Superior temporal gyrus (tissue), 1 donor: ENCODE data around the gene DPH6.
"Not testable (repeated sequence)": the region's sequence is repeated elsewhere in the genome, so short reads cannot be mapped to it uniquely, and the experiment has no call there.

ENCODE experiments used
- DNase-seq: peaks from one replicate; pipeline ENCODE4 v3.0.0-alpha.2; 2016; ENCODE audit errors: extremely low spot score

The DPH6 gene, protein sequence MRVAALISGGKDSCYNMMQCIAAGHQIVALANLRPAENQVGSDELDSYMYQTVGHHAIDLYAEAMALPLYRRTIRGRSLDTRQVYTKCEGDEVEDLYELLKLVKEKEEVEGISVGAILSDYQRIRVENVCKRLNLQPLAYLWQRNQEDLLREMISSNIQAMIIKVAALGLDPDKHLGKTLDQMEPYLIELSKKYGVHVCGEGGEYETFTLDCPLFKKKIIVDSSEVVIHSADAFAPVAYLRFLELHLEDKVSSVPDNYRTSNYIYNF

GRCh38 chr15:35545824-35546510 lies at the start of gene DPH6:
Gene DPH6 (minus strand): TSS chr15:35546165. CDS start chr15:35546141, 24 bp downstream.
- DNase-seq: peak; percentile 75

GRCh38 chr15:35595656-35596055 lies 49.7 kb upstream of the DPH6 start:
- DNase-seq: no peak

- not testable (repeated sequence) for DNase-seq
Measured at GRCh38 chr15:35591987-35592386, 46.0 kb upstream of the DPH6 start.

- DNase-seq: no peak
Measured at GRCh38 chr15:35583863-35584528, 38.0 kb upstream of the DPH6 start.

- no peak for DNase-seq
Measured at GRCh38 chr15:35580606-35581005, 34.6 kb upstream of the DPH6 start.

DNA sequence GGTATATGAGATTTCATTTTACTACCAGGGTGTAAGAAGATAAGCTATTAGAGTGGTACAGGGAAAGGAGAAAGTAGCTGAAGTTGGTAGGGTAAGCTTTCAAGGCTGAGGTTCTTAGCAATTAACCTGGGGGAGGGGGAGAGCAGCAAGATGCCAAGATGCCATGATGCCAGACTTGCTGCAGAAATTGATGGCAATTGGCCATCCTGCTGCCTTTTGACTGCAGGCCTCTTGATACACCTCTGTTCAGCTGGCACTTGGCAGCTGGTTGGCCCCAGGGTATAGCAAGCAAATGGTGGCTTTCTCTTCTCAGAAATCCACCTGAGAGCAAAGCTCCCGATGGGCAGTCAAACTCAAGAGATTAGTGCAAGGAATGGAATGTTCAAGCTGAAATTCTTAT lies 21.4 kb upstream of the DPH6 start:
- no peak for DNase-seq

DNA sequence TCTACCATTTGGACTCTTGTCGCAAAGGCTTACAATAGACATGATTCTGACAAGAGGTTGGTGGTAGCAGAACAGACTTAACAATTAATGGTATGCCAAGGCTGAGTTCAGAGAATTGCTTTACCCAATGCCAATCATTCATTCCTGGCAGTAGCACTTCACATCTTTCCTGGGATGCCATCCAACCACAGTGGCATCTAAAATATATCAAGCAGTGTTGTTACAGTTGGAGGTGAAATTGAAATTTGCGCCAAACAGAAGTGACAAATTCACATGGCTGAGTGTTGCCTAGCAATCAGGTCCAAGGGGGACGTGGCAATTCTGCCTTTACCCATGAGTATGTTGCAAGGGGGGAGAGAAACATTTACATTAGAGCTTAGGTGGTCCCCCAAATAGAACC lies 21.0 kb upstream of the DPH6 start:
- no peak for DNase-seq

- no peak for DNase-seq
Measured at GRCh38 chr15:35565901-35566300, 19.9 kb upstream of the DPH6 start.

DNA sequence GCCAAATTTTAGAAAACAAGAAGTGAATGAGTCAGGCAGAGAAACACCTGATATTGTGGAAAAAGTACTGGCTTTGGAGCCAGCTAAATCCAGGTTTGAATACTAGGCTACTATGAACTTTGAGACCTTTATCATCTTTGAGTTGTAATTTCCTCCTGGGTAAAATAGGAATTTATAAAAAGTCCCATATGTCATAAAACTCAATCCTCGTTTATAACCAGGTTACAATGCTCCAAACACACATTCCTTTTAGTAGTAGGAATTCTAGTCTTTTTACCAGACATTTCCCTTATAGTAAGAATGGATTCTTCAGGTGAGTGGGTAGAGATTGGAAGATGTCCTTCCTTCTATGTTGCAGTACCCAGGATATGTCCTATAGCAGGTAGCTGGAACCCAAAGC lies 16.7 kb upstream of the DPH6 start:
- no peak for DNase-seq

DNA sequence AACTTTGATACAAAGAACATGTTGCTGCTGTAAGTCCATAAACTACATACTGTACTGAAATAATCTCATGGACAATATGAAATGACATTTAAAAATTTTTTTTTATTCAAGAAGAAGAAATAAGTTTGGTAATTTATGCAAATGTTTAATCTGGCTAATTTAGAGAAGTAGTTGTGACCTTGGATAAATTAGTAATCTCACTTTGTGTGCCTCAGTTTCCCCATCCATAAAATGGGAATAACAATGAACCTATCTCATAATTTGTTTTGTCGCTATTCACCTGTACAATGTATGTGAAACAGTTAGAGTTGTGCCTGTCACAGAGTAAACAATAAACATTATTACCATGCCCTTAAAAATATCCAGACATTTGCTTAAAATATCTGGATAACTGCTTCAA lies 15.3 kb upstream of the DPH6 start:
- no peak for DNase-seq

GRCh38 chr15:35560870-35561269 lies 14.9 kb upstream of the DPH6 start:
- DNase-seq: no peak

- DNase-seq: no peak
Measured at GRCh38 chr15:35560258-35560657, 14.3 kb upstream of the DPH6 start.

DNA sequence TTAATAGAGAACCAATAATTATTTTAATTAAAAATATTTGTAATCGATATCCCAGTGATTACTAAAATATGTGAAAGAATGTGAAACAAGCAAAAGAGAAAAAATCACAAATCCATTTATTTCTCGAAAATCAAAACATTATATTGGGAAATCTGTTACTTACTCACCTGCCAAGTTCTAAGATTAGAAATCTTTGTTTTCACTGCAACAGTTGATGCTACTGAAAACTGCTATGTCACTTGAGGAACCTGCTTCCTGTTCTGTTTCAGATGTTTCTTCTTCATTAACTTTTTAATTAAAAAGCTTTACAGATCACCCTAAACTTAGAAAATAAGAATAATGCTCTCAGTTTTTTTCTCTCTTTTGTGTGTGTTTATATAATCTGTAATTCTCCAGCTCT lies 13.7 kb upstream of the DPH6 start:
- DNase-seq: no peak

DNA sequence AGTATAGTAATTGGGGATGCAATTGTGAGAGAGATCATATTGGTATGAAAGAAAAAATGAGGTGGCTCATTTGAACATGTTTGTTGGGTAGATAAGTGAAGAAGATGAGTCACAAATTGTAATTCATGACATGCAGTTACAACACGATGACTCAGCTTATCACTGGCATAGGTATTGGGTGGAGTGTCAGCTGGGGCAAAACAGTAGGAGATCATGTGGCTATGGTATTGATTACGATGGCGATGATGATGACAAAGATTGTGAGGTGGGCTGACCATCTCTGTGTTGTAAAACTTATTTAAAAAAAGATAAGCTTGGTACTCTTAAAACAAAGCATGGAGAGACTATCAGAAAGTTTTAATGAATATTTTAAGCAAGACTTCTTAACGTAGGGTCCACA lies 11.6 kb upstream of the DPH6 start:
- DNase-seq: no peak

DNA sequence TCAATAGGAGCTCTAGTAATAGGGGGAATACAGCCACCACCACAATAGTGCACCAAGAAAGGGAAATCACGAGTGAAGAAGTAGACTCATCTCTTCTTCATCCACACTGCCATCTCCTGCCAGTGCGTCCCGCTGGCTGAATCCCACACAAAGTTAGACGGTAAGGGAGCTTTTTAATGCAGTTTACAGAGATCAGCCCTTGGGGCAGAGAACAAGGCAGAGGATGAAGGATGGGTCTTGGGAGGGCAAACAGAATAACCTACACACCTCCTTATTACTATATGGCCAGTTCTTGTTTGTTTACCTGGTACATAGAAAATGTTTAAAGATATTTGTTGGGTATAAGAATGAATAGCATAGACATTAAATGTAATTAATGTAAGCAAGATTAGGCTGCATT lies 11.0 kb upstream of the DPH6 start:
- no peak for DNase-seq

DNA sequence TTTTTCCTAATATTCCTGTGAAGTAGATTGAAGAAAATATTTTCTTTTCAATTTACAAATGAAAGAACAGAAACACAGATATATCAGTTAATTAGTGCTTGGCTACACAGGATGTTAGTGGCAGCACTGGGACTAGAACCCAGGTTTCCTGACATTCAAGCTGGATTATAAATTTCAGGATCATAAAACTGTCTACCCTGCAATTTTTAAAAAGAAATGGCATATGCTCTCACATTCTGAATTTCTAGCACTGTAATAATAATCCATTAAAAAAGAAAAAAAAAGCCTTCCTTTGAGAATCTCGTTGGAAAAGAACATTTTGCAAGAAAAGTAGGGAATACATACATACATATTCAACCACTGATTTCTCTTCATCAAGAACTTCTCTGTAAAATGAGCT lies 9.3 kb upstream of the DPH6 start:
- DNase-seq: no peak

- DNase-seq: no peak
Measured at GRCh38 chr15:35550957-35551356, 5.0 kb upstream of the DPH6 start.

GRCh38 chr15:35549567-35549966 lies 3.6 kb upstream of the DPH6 start:
- DNase-seq: no peak

DNA sequence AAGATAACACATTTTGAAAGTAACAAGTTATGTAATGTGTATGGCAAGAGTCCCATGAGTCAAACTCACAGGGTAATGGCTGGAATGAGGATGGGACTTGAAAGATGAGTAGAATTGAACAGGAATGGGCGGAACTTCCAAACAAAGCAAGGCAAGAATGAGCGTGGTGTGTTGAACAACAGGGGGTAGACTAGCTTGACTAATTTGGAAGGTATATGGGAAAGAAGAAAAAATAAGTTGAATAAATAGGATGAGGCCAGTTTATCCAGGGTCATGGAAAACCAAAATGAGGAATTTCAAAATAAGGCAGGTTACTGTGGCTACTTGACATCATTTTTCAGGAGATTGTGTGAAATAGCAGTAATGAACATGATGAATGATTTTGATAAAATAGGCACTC lies 2.5 kb upstream of the DPH6 start:
- DNase-seq: no peak

DNA sequence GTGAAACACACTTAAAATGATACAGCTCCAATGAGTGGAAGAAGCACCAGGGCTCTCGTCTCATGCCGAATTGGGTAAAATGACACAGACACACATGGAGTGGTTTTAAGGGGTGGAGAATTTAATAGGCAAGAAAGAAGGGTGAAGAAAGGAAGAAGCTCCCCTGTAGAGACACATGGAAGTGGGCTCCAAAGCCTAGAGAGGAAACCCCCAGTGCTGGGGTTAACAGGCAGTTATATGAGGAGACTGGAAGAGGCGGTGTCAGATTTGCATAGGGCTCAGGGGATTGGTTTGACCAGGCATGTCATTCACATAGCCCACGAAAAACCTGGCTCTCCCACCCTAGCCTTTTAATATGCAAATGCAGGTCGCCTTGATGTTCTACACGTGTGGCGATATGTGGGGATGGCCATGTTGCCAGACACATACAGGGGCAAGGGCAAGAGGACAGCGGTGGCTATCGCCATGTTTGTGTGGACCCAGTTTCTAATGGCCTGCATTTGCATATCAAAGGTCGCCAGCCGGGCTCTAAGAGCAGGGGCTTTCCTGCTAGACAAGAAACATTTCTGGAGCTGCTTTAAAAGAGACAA lies 1.9 kb upstream of the DPH6 start:
- DNase-seq: no peak

- no peak for DNase-seq
Measured at GRCh38 chr15:35546511-35547381, 781 bp upstream of the DPH6 start.

- DNase-seq: peak; percentile 62
Measured at GRCh38 chr15:35545316-35545823, 595 bp downstream of the DPH6 start.
